OCI-LY1 (cell line): ENCODE data around the gene HHIPL1.

Source experiments
- H2AFZ ChIP-seq: fragments of 200-600 bp; sonication (generic), shearing (Covaris generic); 2 replicates; pipeline ENCODE4 v1.6.0; 2014; ENCODE audit warnings: antibody characterized with exemption, mild to moderate bottlenecking, low read length
- H3F3A ChIP-seq: fragments of 200-600 bp; sonication (generic), shearing (Covaris generic); 2 replicates; pipeline ENCODE4 v1.6.0; 2014; ENCODE audit warnings: mild to moderate bottlenecking, antibody characterized with exemption, low read length, moderate library complexity; ENCODE audit not compliant: insufficient read depth
- H3K27ac ChIP-seq: fragments of 200-600 bp; sonication (generic); 2 replicates; pipeline ENCODE4 v1.5.1; 2014; ENCODE audit warnings: low read length, mixed run types, mild to moderate bottlenecking, low read depth; ENCODE audit not compliant: poor library complexity, severe bottlenecking
- H3K27me3 ChIP-seq: fragments of 200-600 bp; sonication (generic); 2 replicates; pipeline ENCODE4 v1.6.0; 2014; ENCODE audit warnings: antibody characterized with exemption, mild to moderate bottlenecking, low read length, moderate library complexity; ENCODE audit not compliant: insufficient read depth
- H3K36me3 ChIP-seq: fragments of 200-600 bp; sonication (generic); 2 replicates; pipeline ENCODE4 v1.6.1; 2014; ENCODE audit warnings: mild to moderate bottlenecking, antibody characterized with exemption, low read length, moderate library complexity, mixed read lengths; ENCODE audit not compliant: insufficient read depth
- H3K4me1 ChIP-seq: fragments of 200-600 bp; sonication (generic); 2 replicates; pipeline ENCODE4 v1.5.1; 2014; ENCODE audit warnings: mild to moderate bottlenecking, low read length, moderate library complexity; ENCODE audit not compliant: insufficient read depth, severe bottlenecking
- H3K4me2 ChIP-seq: fragments of 200-600 bp; sonication (generic), shearing (Covaris generic); 2 replicates; pipeline ENCODE4 v1.6.1; 2014; ENCODE audit warnings: low read length
- H3K4me3 ChIP-seq: fragments of 200-600 bp; sonication (generic); 2 replicates; pipeline ENCODE4 v1.5.1; 2014; ENCODE audit warnings: low read length, low read depth, mild to moderate bottlenecking, mixed read lengths; ENCODE audit not compliant: poor library complexity, severe bottlenecking
- H3K79me2 ChIP-seq: fragments of 200-600 bp; shearing (Covaris generic); 2 replicates; pipeline ENCODE4 v1.6.1; 2016; ENCODE audit warnings: mixed run types, low read length, mixed read lengths; ENCODE audit not compliant: insufficient read depth
- H3K9ac ChIP-seq: fragments of 200-600 bp; sonication (generic), shearing (Covaris generic); 2 replicates; pipeline ENCODE4 v1.6.1; 2014; ENCODE audit warnings: mild to moderate bottlenecking, low read length, mixed read lengths
- H3K9me2 ChIP-seq: fragments of 200-600 bp; sonication (generic), shearing (Covaris generic); 2 replicates; pipeline ENCODE4 v1.6.1; 2014; ENCODE audit warnings: low read depth, mild to moderate bottlenecking, low read length, mixed read lengths
- H3K9me3 ChIP-seq: fragments of 200-600 bp; shearing (Covaris generic); 2 replicates; pipeline ENCODE4 v1.6.1; 2014; ENCODE audit warnings: low read length, mixed read lengths
- H4K20me1 ChIP-seq: fragments of 200-600 bp; sonication (generic), shearing (Covaris generic); 2 replicates; pipeline ENCODE4 v1.6.0; 2016; ENCODE audit warnings: mild to moderate bottlenecking, low read length; ENCODE audit not compliant: insufficient read depth
- EZH2 ChIP-seq: fragments of 200-600 bp; sonication (generic), shearing (Covaris generic); IDR thresholded peaks from 2 replicates; pipeline ENCODE4 v1.8.0; 2017; ENCODE audit warnings: borderline replicate concordance, mixed run types, mild to moderate bottlenecking, antibody characterized with exemption, low read length, moderate library complexity, mixed read lengths
- TF ChIP-seq, protein P1 (sequence below): fragments of 200-600 bp; sonication (generic), shearing (Covaris generic); IDR thresholded peaks from 2 replicates; pipeline ENCODE4 v1.5.1; 2017; ENCODE audit warnings: mild to moderate bottlenecking, antibody characterized with exemption, low read length, moderate library complexity, mixed read lengths

Gene HHIPL1

DNA sequence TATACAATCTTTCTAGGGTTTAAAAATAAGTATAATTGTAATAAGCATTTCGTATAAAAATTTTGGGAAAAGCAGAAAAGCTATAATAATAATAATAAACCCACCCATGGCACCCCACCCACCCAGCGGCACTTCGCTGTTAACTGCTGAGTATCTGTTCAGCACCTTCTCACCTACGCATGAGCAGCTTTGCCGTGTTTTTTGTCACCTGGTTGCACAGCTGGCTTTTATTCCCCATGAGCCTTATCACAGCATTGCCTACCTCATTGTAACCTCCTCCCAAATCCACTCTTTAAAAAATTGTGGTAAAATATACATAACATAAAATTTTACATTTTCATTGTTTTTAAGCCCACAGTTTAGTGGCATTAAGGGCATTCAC, 73.9 kb downstream of the HHIPL1 start:
- H3K79me2 ChIP-seq: no peaks in the 10 kb centered on the region
- no peak for TF ChIP-seq EZH2
- TF ChIP-seq, protein P1, sequence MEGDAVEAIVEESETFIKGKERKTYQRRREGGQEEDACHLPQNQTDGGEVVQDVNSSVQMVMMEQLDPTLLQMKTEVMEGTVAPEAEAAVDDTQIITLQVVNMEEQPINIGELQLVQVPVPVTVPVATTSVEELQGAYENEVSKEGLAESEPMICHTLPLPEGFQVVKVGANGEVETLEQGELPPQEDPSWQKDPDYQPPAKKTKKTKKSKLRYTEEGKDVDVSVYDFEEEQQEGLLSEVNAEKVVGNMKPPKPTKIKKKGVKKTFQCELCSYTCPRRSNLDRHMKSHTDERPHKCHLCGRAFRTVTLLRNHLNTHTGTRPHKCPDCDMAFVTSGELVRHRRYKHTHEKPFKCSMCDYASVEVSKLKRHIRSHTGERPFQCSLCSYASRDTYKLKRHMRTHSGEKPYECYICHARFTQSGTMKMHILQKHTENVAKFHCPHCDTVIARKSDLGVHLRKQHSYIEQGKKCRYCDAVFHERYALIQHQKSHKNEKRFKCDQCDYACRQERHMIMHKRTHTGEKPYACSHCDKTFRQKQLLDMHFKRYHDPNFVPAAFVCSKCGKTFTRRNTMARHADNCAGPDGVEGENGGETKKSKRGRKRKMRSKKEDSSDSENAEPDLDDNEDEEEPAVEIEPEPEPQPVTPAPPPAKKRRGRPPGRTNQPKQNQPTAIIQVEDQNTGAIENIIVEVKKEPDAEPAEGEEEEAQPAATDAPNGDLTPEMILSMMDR: no peak
- no peak overlapping the region for H3K9ac ChIP-seq
- H3K4me2 ChIP-seq: no peak overlapping the region
- H3K4me3 ChIP-seq: no peak overlapping the region
- H4K20me1 ChIP-seq: no peaks in the 10 kb centered on the region
- H3K36me3 ChIP-seq: no peaks in the 10 kb centered on the region
- H3K27me3 ChIP-seq: no peaks in the 10 kb centered on the region
- H3K4me1 ChIP-seq: no peaks in the 10 kb centered on the region
- H3K9me2 ChIP-seq: no peaks in the 10 kb centered on the region
- H3F3A ChIP-seq: no peaks in the 10 kb centered on the region
- H2AFZ ChIP-seq: no peak overlapping the region
- no peak overlapping the region for H3K27ac ChIP-seq
- H3K9me3 ChIP-seq: no peaks in the 10 kb centered on the region

DNA sequence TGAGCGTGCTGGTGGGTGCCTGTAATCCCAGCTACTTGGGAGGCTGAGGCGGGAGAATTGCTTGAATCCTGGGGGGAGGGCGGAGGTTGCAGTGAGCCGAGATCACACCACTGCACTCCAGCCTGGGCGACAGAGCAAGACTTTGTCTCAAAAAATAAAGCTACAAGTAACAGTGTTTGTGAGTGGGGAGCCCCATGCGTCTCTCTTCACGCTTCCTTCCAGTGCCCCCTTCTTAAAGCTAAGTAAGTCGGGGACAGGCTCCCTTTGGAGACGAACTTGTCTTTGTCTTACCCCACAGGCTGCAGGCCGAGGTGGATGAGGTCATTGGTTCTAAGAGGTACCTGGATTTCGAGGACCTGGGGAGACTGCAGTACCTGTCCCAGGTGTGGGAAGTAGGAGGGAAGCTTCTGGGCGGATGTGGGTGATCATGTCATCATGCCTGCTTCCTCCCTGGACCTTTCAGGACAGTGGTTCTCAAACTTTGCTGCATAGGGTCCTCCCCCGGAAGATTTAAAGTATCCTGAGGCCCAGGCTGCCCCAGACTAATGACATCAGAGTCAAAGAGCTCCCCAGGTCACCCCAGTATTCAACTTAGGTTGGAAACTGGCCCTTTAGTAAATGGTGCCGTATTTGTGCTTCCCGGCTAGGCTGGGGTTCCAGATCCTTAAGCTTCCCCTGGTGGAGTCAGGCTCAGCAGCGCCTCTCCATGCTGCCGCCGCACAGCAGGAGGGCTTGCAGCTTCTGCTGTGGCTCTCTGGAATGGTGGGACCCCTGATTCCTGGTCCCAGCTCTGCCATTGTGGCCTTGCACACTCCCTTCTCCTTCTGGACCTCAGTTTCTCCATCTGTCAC, 76.2 kb downstream of the HHIPL1 start:
- TF ChIP-seq, protein P1: no peak
- TF ChIP-seq EZH2: no peak
- H3K9me2 ChIP-seq: no peaks in the 10 kb centered on the region
- H3F3A ChIP-seq: no peaks in the 10 kb centered on the region
- H3K27ac ChIP-seq: no peak overlapping the region
- H3K4me3 ChIP-seq: no peak overlapping the region
- H3K4me1 ChIP-seq: no peaks in the 10 kb centered on the region
- H4K20me1 ChIP-seq: no peaks in the 10 kb centered on the region
- H3K9ac ChIP-seq: no peak overlapping the region
- no peaks in the 10 kb centered on the region for H3K27me3 ChIP-seq
- H3K9me3 ChIP-seq: no peaks in the 10 kb centered on the region
- no peaks in the 10 kb centered on the region for H3K79me2 ChIP-seq
- no peak overlapping the region for H2AFZ ChIP-seq
- H3K4me2 ChIP-seq: no peak overlapping the region
- H3K36me3 ChIP-seq: no peaks in the 10 kb centered on the region

DNA sequence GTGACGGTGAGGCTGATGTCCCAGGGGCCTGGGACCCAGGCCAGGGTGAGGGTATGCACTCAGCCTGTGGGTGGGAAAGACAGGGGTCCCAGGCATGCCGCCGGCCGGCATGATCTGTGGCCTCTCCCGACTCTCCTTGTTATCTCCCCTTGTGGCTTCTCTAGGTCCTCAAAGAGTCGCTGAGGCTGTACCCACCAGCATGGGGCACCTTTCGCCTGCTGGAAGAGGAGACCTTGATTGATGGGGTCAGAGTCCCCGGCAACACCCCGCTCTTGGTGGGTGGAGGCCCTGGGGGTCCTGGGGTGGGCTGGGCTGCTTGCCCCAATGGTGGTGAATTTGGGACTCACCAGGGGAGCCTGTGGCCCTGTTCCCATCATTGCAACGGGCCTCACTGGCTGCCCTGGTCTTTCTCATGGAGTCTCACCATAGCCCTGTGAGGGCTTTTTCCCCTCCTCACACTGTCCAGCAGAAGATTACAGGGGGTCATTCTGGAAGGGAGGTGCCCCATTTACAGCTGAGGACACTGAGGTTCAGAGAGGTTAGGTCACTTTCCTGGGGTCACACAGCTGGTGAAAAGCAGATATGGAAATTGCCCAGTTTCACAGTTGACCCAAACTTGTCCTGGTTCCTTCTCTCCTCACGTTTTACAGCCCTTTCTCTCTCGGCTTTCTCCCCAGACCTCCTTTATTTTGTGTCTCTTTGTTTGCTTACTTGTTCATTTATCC, 77.0 kb downstream of the HHIPL1 start:
- Histone ChIP-seq H3K4me1 (no peaks in the 10 kb centered on the region), H2AFZ (no peak overlapping the region)

More for the DNA sequence above, 77.0 kb downstream of the HHIPL1 start:
- Histone ChIP-seq H3K36me3 (no peaks in the 10 kb centered on the region), H3F3A (no peaks in the 10 kb centered on the region), H4K20me1 (no peaks in the 10 kb centered on the region), H3K4me2 (no peak overlapping the region), H3K9me2 (no peaks in the 10 kb centered on the region), H3K27me3 (no peaks in the 10 kb centered on the region), H3K4me3 (no peak overlapping the region), H3K9ac (no peak overlapping the region), H3K9me3 (no peaks in the 10 kb centered on the region), H3K79me2 (no peaks in the 10 kb centered on the region), H3K27ac (no peak overlapping the region)
- TF ChIP-seq, protein P1: no peak
- no peak for TF ChIP-seq EZH2
